OCI-LY7 (cell line): ENCODE measurements around the gene MC5R. TPM values are rescaled to one million over a fixed set of nuclear protein-coding genes. Genes with fewer than 3 reads are reported as not detected.

ENCODE experiments used
- Bru-seq: library from RNA; stranded (reverse); fragments of 400-500 nt; gene quantifications from one replicate; lab custom pipeline; 2021; lab: Mats Ljungman, UMichigan
- BruChase-seq, 2 experiments: library from RNA; stranded (reverse); fragments of 400-500 nt; gene quantifications; one replicate each; lab custom pipeline; 2021; lab: Mats Ljungman, UMichigan
- BruUV-seq: library from RNA; stranded (reverse); fragments of 400-500 nt; replicated peaks from 2 replicates; lab custom pipeline; 2021; lab: Mats Ljungman, UMichigan
- CTCF ChIA-PET: fragments of 300-600 bp; sonication (Branson Sonifier 250); formaldehyde crosslinking; loops from one replicate; lab custom pipeline; 2022; ENCODE audit warnings: antibody characterized with exemption; ENCODE audit not compliant: unreplicated experiment; lab: Charles Lee
- POLR2A ChIA-PET: fragments of 300-600 bp; sonication (Branson Sonifier 250); formaldehyde crosslinking; loops from one replicate; lab custom pipeline; 2022; ENCODE audit warnings: antibody characterized with exemption; lab: Charles Lee
- DNase-seq: peaks from one replicate; pipeline ENCODE4 v3.0.0-alpha.2; 2015; ENCODE audit warnings: low spot score
- H2AFZ ChIP-seq: fragments of 200-600 bp; sonication (generic), shearing (Covaris generic); 2 replicates; pipeline ENCODE4 v1.6.1; 2014; ENCODE audit warnings: mild to moderate bottlenecking, antibody characterized with exemption, low read length, moderate library complexity
- H3K27ac ChIP-seq: fragments of 200-600 bp; sonication (generic); 2 replicates; pipeline ENCODE4 v1.5.1; 2014; ENCODE audit warnings: mixed run types, low read depth, mild to moderate bottlenecking, moderate library complexity, low read length, inconsistent platforms; ENCODE audit not compliant: poor library complexity, severe bottlenecking
- H3K36me3 ChIP-seq: fragments of 200-600 bp; sonication (generic); 2 replicates; pipeline ENCODE4 v1.6.1; 2014; ENCODE audit warnings: mild to moderate bottlenecking, antibody characterized with exemption, low read length, moderate library complexity, mixed read lengths; ENCODE audit not compliant: insufficient read depth
- H3K4me1 ChIP-seq: fragments of 200-600 bp; sonication (generic); 2 replicates; pipeline ENCODE4 v1.5.1; 2014; ENCODE audit warnings: mild to moderate bottlenecking, low read length; ENCODE audit not compliant: insufficient read depth, poor library complexity, severe bottlenecking
- H3K4me2 ChIP-seq: fragments of 200-600 bp; sonication (generic); 2 replicates; pipeline ENCODE4 v1.6.1; 2014; ENCODE audit warnings: mild to moderate bottlenecking, low read length
- H3K4me3 ChIP-seq: fragments of 200-600 bp; sonication (generic); 2 replicates; pipeline ENCODE4 v1.5.1; 2014; ENCODE audit warnings: mild to moderate bottlenecking, low read depth, low read length; ENCODE audit not compliant: poor library complexity, severe bottlenecking
- H3K79me2 ChIP-seq: fragments of 200-600 bp; sonication (generic); 2 replicates; pipeline ENCODE4 v1.6.1; 2016; ENCODE audit warnings: low read depth, mild to moderate bottlenecking, low read length, moderate library complexity, mixed read lengths; ENCODE audit not compliant: insufficient read depth
- H3K9me2 ChIP-seq: fragments of 200-600 bp; sonication (generic); 2 replicates; pipeline ENCODE4 v1.6.1; 2016; ENCODE audit warnings: mild to moderate bottlenecking, low read length, mixed read lengths; ENCODE audit not compliant: insufficient read depth
- H3K9me3 ChIP-seq: fragments of 200-600 bp; sonication (generic); 2 replicates; pipeline ENCODE4 v1.6.1; 2014; ENCODE audit warnings: mild to moderate bottlenecking, mixed run types, low read length, mixed read lengths
- H4K20me1 ChIP-seq: fragments of 200-600 bp; sonication (generic); 2 replicates; pipeline ENCODE4 v1.6.1; 2014; ENCODE audit warnings: mild to moderate bottlenecking, antibody characterized with exemption, low read length, moderate library complexity, mixed read lengths; ENCODE audit not compliant: insufficient read depth
- EZH2phosphoT487 ChIP-seq: fragments of 200-600 bp; sonication (generic); IDR thresholded peaks from 2 replicates; pipeline ENCODE4 v1.6.1; 2018; ENCODE audit warnings: low read depth, borderline replicate concordance, mild to moderate bottlenecking, mixed run types, antibody characterized with exemption, low read length, moderate library complexity, mixed read lengths
- intact Hi-C: fragments of 100-400 bp; cut with micrococcal nuclease; formaldehyde crosslinking; loops from one replicate; pipeline ENCODE4 v1.10.0; 2022; ENCODE audit not compliant: unreplicated experiment
- long read RNA-seq: library from polyadenylated mRNA; stranded (forward); transcript quantifications from one replicate; pipeline ENCODE4 v2.0.0, GENCODE V29; 2022
- total RNA-seq, 2 experiments: library from RNA; depleted of rRNA in 1 of 2; stranded (reverse); fragments of >200 nt in 1 of 2; shearing (Covaris generic) in 1 of 2; gene quantifications; 2 replicates each; pipeline ENCODE4 v1.2.3, GENCODE V29; 2014 to 2022
- TF ChIP-seq, protein P1 (sequence below): fragments of 200-600 bp; sonication (generic); conservative IDR thresholded peaks from 2 replicates; pipeline ENCODE4 v1.5.1; 2014; ENCODE audit warnings: mild to moderate bottlenecking, antibody characterized with exemption, low read length, moderate library complexity, mixed read lengths

Gene MC5R
- not detected in 2 replicates for total RNA-seq (2014; rRNA removed; shearing (Covaris generic))
- not detected in 2 replicates for total RNA-seq (2022)
- not detected for Bru-seq, nascent RNA
- not detected for BruChase-seq, experiment 1, labeled RNA remaining after a 6-hour chase
- not detected for BruChase-seq, experiment 2, labeled RNA remaining after a 2-hour chase
- long read RNA-seq = 0 reads

DNA sequence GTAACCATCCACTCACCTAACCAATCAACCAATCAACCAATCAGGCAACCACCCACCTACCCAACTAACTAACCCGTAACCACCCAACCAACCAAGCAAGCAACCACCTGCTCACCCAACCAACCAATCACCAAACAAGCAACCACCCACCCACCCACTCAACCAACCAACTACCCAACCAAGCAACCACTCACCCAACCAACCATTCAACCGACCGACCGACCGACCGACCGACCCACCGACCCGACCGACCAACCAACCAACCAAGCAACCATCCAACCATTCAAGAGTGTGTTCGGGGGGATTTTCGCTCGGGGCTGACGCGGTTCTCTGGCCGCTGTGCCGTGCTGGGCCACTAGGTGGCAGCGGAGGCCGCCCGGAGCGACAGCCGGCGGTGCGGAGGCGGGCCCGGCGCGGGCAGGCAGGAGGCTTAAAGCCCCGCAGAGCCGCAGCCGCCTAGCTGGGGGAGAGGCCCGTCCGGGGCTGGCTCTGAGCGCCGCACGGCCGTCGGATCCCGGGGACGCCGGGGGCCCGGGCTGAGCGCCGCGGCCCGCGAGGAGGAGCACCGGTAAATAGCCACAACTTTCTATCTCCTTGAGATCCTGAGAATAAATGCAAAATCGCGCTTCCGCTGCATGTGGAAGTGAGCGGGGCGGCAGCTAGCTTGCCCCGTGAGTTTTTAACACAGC lies at the start of gene MC5R:
Gene MC5R (plus strand): TSS at position 443 of the 689 bp plus-strand sequence. CDS start 1,617 bp downstream, outside the sequence.
- H3K4me3 ChIP-seq = peak within 1 kb of the TSS; percentile 50
- no peaks in the 10 kb centered on the region for H3K4me1 ChIP-seq
- intact Hi-C loops = loop anchor here (1.0 to 5.0 kb wide), 2 partner anchors 48 to 262 kb away; no protein-coding TSS in a partner anchor
- DNase-seq = peak; percentile 68
- no peaks in the 10 kb centered on the region for H3K79me2 ChIP-seq
- ChIA-PET POLR2A (interaction anchor here (0.5 to 0.6 kb wide), 2 partner anchors 34 to 54 kb away, joined by 5 read pairs; no protein-coding TSS in a partner anchor), CTCF (no interaction called here)
- peak within 1 kb of the TSS; percentile 49; the same call in 1 of the 2 replicates for H2AFZ ChIP-seq
- BruUV-seq = no TSS peak
- H3K9me2 ChIP-seq = no peaks in the 10 kb centered on the region
- no peaks in the 10 kb centered on the region for H3K36me3 ChIP-seq
- no peak for TF ChIP-seq EZH2phosphoT487
- TF ChIP-seq, protein P1, sequence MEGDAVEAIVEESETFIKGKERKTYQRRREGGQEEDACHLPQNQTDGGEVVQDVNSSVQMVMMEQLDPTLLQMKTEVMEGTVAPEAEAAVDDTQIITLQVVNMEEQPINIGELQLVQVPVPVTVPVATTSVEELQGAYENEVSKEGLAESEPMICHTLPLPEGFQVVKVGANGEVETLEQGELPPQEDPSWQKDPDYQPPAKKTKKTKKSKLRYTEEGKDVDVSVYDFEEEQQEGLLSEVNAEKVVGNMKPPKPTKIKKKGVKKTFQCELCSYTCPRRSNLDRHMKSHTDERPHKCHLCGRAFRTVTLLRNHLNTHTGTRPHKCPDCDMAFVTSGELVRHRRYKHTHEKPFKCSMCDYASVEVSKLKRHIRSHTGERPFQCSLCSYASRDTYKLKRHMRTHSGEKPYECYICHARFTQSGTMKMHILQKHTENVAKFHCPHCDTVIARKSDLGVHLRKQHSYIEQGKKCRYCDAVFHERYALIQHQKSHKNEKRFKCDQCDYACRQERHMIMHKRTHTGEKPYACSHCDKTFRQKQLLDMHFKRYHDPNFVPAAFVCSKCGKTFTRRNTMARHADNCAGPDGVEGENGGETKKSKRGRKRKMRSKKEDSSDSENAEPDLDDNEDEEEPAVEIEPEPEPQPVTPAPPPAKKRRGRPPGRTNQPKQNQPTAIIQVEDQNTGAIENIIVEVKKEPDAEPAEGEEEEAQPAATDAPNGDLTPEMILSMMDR = peak; percentile 86
- no peak within 1 kb of the TSS for H3K27ac ChIP-seq
- H4K20me1 ChIP-seq = no peaks in the 10 kb centered on the region
- no peaks in the 10 kb centered on the region for H3K9me3 ChIP-seq
- H3K4me2 ChIP-seq = peak within 1 kb of the TSS; percentile 81

DNA sequence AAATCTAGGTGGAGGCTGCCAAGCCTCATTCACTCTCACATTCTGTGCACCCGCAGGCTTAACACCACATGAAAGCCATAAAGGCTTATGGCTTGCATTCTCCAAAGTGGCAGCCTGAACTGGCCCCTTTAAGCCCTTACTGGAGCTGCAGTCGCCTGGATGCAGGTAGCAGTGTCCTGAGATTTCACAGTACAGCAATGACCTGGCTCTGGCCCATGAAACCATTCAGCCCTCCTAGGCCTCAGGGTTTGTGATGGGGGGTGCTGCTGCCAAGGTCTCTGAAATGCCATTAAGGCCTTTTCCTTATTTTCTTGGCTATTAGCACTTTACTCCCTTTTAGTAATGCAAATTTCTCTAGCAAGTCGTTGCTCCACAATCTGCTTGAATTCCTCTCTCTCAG lies 48.9 kb upstream of the MC5R start:
- Histone ChIP-seq H3K4me2 (no peak overlapping the region), H2AFZ (no peak overlapping the region), H3K79me2 (no peaks in the 10 kb centered on the region), H3K9me2 (no peaks in the 10 kb centered on the region), H3K4me1 (no peaks in the 10 kb centered on the region), H3K9me3 (no peaks in the 10 kb centered on the region), H4K20me1 (no peaks in the 10 kb centered on the region), H3K36me3 (no peaks in the 10 kb centered on the region), H3K4me3 (no peak overlapping the region), H3K27ac (no peak overlapping the region)
- intact Hi-C loops = no loop called here
- BruUV-seq = no TSS peak
- DNase-seq = no peak
- TF ChIP-seq EZH2phosphoT487 = no peak
- TF ChIP-seq, protein P1 = no peak
- ChIA-PET CTCF (no interaction called here), POLR2A (no interaction called here)

DNA sequence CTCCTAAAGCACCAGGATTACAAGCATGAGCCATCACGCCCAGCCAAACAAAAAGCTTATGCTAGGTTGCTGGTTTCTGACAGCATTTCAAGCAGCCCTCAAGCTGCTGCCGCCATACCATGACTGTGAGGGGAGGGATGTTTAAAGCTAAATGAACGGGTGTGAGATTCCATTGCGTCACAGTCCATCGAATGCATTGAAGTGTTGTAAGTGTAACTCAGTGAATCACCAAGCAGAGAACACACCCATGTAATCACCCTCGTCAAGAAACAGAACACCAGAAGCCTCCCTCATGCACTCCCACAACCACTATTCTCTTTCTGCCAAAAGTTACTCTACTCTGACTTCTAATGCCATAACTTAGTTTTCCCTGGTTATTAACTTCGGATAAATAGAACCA lies 32.8 kb upstream of the MC5R start:
- H3K9me2 ChIP-seq = no peaks in the 10 kb centered on the region
- ChIA-PET CTCF (no interaction called here), POLR2A (no interaction called here)
- H3K27ac ChIP-seq = no peak overlapping the region
- no peak overlapping the region for H2AFZ ChIP-seq
- H3K9me3 ChIP-seq = no peaks in the 10 kb centered on the region
- no peaks in the 10 kb centered on the region for H3K4me1 ChIP-seq
- H3K36me3 ChIP-seq = no peaks in the 10 kb centered on the region
- no peak for DNase-seq
- TF ChIP-seq EZH2phosphoT487 = no peak
- TF ChIP-seq, protein P1 = no peak
- intact Hi-C loops = no loop called here
- no peaks in the 10 kb centered on the region for H3K79me2 ChIP-seq
- H4K20me1 ChIP-seq = no peaks in the 10 kb centered on the region
- H3K4me2 ChIP-seq = no peak overlapping the region
- BruUV-seq = no TSS peak
- no peak overlapping the region for H3K4me3 ChIP-seq
